ENCODE results near the gene ERO1A.

The ERO1A gene

GRCh38 chr14:52711666-52712065, 16.3 kb upstream of the ERO1A start:
- DNase-seq (ENCODE audit: insufficient read length, low spot score) = no peak
- FAIRE-seq = peak; percentile 44
- no peak for TF ChIP-seq CTCF (IDR thresholded peaks at IDR 0.05; ENCODE audit: insufficient read depth, missing control alignments)

- TF ChIP-seq CTCF (IDR thresholded peaks at IDR 0.05; ENCODE audit: insufficient read depth, missing control alignments) = no peak
- no peak for FAIRE-seq
- DNase-seq (ENCODE audit: insufficient read length, low spot score) = peak; percentile 53
These were observed 11.7 kb upstream of the ERO1A start, which contains the start of gene PSMC6 for GRCh38 chr14:52706724-52707706. TSS of gene PSMC6 (plus strand) at chr14:52707200. CDS start at chr14:52707220, 20 bp downstream.

GRCh38 chr14:52706286-52706685, 10.9 kb upstream of the ERO1A start:
- TF ChIP-seq CTCF (IDR thresholded peaks at IDR 0.05; ENCODE audit: insufficient read depth, missing control alignments) = peak; percentile 3
- no peak for DNase-seq (ENCODE audit: insufficient read length, low spot score)
- FAIRE-seq = no peak

- DNase-seq (ENCODE audit: insufficient read length, low spot score) (no peak), FAIRE-seq (no peak)
- TF ChIP-seq CTCF (IDR thresholded peaks at IDR 0.05; ENCODE audit: insufficient read depth, missing control alignments) = no peak
These were observed 8.3 kb upstream of the ERO1A start for GRCh38 chr14:52703664-52704063.

- no peak for TF ChIP-seq CTCF (IDR thresholded peaks at IDR 0.05; ENCODE audit: insufficient read depth, missing control alignments)
- FAIRE-seq (no peak), DNase-seq (ENCODE audit: insufficient read length, low spot score) (no peak)
These were observed 7.9 kb upstream of the ERO1A start for GRCh38 chr14:52703225-52703624.

GRCh38 chr14:52701223-52701622, 5.9 kb upstream of the ERO1A start:
- TF ChIP-seq CTCF (IDR thresholded peaks at IDR 0.05; ENCODE audit: insufficient read depth, missing control alignments) = no peak
- DNase-seq (ENCODE audit: insufficient read length, low spot score) (no peak), FAIRE-seq (no peak)

- FAIRE-seq = no peak
- no peak for TF ChIP-seq CTCF (IDR thresholded peaks at IDR 0.05; ENCODE audit: insufficient read depth, missing control alignments)
- no peak for DNase-seq (ENCODE audit: insufficient read length, low spot score)
These were observed 5.4 kb upstream of the ERO1A start for GRCh38 chr14:52700701-52701172.
